ENCODE results near the gene NEIL3. TPM values are rescaled to one million over a fixed set of nuclear protein-coding genes. Genes with fewer than 3 reads are reported as not detected.

Gene NEIL3
- total and polyA plus RNA-seq, 9 of the 15 experiments (the other 6 are each of a cell fraction or from before 2014, with no cell fraction given): 2.7 to 23.3 (median 12.9) TPM

GRCh38 chr4:177311589-177311988, 1.9 kb downstream of the NEIL3 start:
- no TSS peak for BruUV-seq (replicated peaks)
- TF ChIP-seq ZNF407 (IDR thresholded peaks at IDR 0.05; ENCODE audit: low read depth) (no peak), TSHZ1 (CRISPR knock-in tag; IDR thresholded peaks at IDR 0.05) (no peak), POLR2G (IDR thresholded peaks at IDR 0.05; ENCODE audit: low read depth, low read length) (no peak), ZFPM2 (CRISPR knock-in tag; IDR thresholded peaks at IDR 0.05) (no peak), ATF6 (CRISPR knock-in tag; IDR thresholded peaks at IDR 0.05) (no peak)

More at GRCh38 chr4:177311589-177311988, 1.9 kb downstream of the NEIL3 start:
- in situ Hi-C loops (cut with MboI) (no loop called here), intact Hi-C loops (cut with micrococcal nuclease) (loop anchor here (5.0 kb wide), 1 partner anchor 131 kb away; the partner anchor contains the start of gene AGA)
- H3K4me3 ChIP-seq: no peak overlapping the region
- peaks cover 59% of the 10 kb centered on the region for H3K79me2 ChIP-seq (ENCODE audit: control insufficient read depth, insufficient read depth, low read length)
- no peaks in the 10 kb centered on the region for H3K9me3 ChIP-seq (replicated peaks; ENCODE audit: control insufficient read depth, insufficient read depth, low read depth, low read length)
- H3K4me1 ChIP-seq (replicated peaks in 1 of 2; ENCODE audit: control insufficient read depth in 2 of 2, insufficient read depth in 2 of 2, low read length in 2 of 2): peaks cover 5 to 8% of the 10 kb centered on the region in 2 experiments; a peak in 3 of 5 replicates
- H3K9me1 ChIP-seq (ENCODE audit: control insufficient read depth, insufficient read depth, low read length): no peaks in the 10 kb centered on the region
- H3K4me2 ChIP-seq (ENCODE audit: insufficient read depth, low read length): no peak overlapping the region
- CTCF ChIA-PET (ENCODE audit: low intra/inter-chr PET ratio): no interaction called here
- no peak overlapping the region for H2AFZ ChIP-seq (ENCODE audit: low read depth, low read length)
- no peak overlapping the region for H3K27ac ChIP-seq (ENCODE audit: extremely low read depth, low read depth, low read length)
- POLR2A ChIA-PET: interaction anchor here (0.7 to 1.1 kb wide), 3 partner anchors 9 to 22 kb away, joined by 3 read pairs; no protein-coding TSS in a partner anchor
- H3K27me3 ChIP-seq (ENCODE audit: control insufficient read depth in 2 of 2, insufficient read depth in 2 of 2, low read length in 2 of 2): no peaks in the 10 kb centered on the region
- H3K9ac ChIP-seq (ENCODE audit: insufficient read depth in 1 of 2, low read depth in 2 of 2, low read length in 2 of 2): no peak overlapping the region
- no peaks in the 10 kb centered on the region for H4K20me1 ChIP-seq (replicated peaks; ENCODE audit: control insufficient read depth, insufficient read depth, low read length)
- DNase-seq (ENCODE audit: extremely low read depth in 1 of 4, low spot score in 3 of 4) (no peak), ATAC-seq (no peak), FAIRE-seq (no peak)
- 90% methylated on average over 4 of the region's 7 CpGs for WGBS (ENCODE audit: insufficient coverage, low coverage, missing lambda C conversion rate)
- H3K36me3 ChIP-seq (ENCODE audit: control insufficient read depth, insufficient read depth, low read length): no peaks in the 10 kb centered on the region; the same call in 2 of the 3 replicates
